ENCODE data around the gene CDH4.
A peak's percentile ranks its signal among the peaks of the same experiment; 100 is the strongest.

CDH4 gene

DNA sequence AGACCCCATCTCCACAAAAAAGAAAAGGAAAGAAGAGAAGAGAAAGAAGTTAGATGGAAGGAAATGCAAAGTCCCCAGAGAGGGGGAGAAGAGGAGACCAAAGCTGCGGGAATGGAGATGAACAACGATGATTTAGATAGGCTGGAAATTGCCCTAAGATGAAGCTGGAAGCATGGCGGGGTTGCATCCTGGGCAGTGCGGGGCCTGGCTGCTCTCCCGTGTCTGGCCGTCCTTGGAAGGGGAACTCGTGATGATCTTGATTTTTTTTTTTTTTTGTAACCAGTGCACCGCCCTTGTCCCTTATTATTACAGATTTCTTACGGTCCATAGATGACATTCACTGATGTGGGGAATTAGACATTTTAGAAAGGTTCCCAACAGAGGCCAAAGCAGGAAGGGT lies 276.5 kb downstream of the CDH4 start:
- DNase-seq, result no peak

DNA sequence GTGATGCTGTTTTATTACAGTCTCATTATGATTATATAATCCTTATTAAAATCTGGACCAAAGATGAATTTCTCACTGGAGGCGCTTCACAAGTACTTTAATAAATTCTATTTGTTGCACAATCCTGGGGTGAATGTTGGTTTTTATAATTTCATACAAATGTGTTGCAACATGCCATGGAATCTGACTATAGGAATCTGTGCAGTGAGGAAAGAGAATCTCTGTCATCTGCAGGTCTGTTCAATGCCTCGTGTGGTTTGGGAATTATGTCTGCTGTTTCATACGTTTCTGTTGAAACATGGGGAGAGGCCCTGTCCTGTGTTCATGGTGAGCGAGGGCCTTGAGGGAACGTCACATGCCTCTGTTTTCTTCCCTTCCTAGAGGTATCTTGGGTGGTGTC lies 277.3 kb downstream of the CDH4 start:
- no peak for DNase-seq

DNA sequence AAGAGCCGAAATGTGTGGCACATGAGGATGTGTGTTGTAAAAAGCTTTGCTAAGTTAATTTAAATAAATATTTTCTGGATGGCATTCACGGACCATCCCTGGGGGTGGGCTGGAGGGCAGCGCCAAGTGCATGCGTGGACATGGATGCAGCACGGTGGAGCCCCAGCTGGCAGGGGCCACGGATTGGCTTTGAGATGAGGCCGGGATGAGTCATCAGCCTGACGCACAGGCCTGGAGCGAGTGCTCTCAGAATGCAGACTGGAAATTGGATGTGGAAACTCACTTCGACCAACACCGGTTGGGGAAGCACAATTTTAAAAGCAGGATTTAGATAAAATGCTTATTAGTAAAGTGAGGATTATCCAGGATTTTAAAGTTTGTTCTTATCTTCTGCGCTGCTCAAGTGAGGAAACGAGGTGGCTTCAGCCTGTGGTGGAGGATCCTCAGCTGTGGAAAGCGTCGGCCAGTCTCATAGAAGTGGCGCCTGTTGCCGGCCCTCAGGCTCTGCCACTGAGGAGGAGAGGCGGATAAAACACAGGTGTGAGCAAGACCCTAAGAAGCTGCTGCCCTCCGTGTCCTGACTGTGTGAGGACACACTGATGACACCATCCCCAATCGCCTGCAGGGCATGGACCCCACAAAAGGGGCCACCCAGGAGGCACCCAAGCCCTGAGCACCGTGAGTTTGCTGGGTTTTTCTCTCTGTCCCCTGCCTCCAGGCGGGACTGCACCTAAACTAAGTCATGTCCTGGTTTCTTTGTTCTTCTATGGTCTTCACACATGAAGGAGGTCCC lies 279.7 kb downstream of the CDH4 start:
- peak in 1 of 56 donors; percentile 15 for DNase-seq

DNA sequence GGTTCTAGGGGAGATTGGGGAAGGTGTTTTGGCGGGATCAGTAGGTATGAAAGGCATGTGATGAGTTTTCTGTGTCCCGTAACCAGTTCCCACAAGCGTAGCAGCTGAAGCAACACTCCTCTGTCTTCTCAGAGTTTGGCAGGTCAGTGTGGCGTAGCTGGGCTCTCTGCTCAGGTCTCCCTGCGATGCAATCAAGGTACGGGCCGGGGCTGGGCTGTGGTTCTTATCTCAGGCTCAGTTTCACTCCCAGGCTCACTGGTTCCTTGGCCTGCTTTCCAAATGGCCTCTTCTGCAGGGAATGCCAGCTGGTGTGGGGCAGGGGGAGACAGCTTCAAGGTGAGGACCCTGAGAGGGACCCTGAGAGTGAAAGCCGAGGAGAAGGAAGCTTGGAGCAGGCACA lies 280.7 kb downstream of the CDH4 start:
- DNase-seq, result no peak

DNA sequence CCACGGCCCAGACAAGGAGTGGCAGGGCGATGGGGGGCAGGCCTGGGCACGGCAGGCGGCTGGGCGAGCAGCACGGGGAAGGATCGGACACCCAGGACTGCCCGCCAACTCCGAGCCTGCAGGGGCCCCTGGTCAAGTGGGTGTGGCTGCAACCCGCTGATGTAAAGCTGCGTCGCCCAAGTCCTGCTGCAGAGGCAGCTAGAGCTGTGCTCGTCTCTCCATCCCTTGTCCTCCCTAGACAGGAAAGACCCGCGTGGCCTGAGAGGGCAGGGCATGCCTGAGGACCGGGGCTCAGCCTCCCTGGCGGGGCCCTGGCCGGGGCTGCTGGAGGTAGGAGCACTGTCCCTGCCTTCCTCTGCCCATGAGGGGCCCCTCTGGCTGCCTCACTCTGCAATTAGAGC lies 281.2 kb downstream of the CDH4 start:
- DNase-seq, result no peak

DNA sequence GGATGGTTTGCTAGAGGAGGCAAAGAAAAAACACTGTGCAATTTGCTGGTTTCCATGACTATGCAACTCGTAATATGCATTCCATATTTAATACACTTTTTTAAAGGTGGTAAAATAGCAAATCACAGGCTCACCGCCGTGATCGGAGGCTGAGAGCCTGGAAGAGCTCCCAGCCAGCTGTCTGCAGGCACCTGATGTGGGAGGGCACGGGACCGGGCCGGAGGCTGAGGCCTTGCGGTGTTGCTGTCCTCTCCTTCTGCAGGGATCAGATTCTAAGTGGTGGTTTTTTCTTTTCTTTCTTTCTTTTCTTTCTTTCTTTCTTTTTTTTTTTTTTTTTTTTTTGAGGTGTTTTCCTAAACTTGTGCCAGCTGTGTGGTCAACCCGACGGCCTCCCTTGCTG lies 282.3 kb downstream of the CDH4 start:
- DNase-seq, result no peak

DNA sequence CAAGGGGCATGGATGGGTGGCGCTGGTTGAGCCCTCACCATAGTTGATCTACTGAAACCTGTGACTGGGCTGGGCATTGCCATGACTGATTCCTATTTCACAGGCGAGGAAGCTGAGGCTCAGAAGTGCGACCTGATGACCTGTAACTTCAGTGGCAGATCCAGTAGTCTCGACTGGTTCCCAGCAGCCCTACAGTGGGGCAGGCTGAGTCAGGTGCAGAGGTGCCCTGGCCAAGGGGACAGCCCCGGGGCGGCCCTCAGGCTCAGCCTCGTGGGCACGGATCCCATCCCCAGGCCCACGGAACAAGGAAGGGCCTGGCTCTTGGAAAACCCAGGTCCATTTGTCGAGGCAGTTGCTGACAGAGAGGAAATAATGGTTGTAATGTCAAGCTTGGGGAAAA lies 283.0 kb downstream of the CDH4 start:
- DNase-seq, result no peak

DNA sequence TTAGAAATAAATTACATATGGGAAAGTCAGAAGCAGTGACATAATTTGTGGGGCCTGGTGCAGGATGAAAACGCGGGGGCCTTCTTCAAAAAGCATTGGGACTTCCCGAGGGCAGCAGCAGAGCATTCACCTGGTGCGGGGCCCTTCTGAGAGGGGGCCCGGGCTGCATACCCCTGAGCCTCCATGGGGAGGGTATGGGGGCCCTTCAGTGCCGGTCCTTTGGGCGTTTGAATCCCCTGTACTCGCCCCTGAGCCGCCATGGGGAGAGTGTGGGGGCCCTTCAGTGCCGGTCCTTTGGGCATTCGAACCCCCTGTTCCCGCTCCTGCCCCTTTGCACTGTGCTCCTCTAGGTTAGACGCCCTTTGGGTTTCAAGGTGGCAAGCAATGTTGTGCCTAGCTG lies 283.5 kb downstream of the CDH4 start:
- DNase-seq, result no peak

DNA sequence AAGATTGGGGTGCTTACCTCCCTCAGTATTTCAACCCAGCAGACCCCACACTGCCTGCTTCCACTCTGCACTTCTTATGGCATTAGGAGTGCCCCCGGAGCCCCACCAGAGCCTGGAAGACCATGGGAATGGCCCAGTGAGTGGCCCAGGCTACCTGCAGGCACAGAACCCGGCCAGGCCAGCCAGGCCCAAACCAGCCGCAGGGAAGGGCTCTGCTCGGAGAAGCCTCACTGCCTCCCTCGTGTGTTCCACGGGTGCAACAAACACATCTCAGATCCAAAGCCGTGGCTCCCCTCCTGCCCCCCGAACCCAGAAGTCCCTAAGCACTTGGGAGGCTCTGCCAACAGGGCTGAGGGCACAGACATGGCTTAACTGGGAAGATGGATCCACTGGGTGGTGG lies 283.9 kb downstream of the CDH4 start:
- DNase-seq, result no peak

DNA sequence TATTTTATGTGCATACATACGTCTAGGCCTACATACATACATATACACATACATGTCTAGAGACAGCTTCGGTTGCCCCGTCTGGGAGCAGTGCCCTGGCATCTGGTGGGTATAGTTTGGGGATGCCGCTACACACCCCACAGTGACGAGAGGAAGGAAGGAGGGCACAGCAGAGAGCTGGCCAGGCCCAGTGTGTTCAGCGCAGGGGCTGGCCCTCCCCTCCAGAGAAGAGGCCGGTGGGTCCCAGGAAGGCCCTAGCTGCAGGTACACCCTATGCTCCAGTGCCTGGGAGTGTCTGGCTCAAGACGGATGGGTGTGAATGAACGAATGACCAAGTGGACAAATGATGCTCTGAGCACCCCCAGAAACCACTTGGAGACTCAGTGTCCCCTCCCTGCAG lies 284.6 kb downstream of the CDH4 start:
- no peak for DNase-seq

DNA sequence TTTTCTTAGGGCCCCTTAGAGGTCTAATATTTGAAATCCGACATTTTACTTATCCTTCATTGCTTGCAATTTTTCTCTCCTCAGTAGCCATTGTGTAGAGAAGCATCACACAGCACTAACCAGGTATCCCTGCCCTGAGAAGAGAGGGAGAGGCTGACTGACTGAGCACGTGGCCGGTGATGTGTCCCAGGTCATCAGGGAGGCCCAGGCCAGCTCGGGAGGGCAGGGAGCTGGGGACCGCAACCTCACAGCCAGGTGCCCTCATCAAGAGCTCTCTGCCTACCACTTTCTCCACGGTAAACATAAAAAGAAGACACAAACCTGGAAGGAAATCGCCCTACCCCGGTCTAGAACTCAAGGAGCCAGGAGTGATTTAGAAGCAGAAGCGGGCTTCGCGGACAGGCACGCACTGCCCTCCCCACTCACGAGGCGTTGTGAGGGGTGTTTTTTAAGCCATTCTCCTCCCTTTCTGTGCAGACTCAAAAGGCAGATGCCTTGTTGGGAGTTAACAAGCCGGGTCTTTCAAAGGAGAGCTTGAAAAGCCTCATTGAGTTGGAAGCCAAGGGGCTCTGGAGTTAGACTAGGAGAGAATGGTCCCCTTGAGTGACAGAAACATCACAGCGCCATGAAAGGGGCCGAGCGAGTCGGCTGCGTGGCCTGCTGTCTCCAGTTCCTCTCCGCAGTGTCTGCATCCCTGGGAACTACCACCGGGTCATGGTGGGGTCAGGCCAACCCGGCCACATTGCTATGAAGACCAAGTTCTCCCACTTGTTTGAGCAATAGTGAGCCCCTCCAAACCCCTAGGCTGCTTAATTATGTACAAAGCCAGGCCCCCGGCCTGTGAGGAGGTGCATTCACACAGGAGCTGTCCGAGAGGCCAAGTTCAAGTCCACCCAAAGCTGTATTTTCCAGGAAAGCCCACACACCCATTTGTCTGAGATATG lies 285.4 kb downstream of the CDH4 start:
- DNase-seq, result no peak

DNA sequence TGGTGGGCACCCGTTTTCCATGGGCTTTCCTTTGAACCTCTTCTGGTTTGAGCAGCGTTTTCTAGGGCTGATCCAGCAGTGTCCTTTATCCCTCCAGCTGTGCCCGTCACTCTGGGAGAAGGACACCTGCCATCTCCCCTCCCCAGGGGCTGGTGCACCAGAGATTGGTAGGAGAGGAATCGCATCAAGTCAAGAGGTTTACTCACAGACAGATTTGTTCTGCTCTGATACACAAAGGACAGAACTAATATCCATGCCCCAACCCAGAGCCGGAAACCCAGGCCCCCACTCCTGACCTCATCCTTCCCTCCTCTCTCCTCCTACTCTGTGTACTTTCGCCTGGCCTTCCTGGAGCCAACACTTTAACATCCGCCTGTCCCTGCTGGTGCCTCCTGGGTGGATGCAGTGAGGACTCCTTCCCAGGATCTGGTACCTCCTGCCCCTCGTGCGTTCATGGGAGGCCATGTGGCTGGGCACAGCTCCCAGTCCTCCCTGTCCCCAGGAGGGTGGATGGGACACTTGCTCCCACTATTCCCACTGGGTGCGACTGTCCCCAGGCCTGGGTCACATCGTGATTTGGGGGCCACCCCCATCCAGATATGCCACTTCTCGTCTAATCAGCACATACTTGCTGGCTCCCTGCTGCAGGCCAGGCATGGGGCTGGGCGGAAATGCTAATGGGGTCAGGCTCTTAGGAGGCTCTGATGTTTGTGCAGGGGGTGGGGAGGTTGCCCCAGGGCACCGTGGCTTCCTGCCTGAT lies 286.3 kb downstream of the CDH4 start:
- no peak for DNase-seq

DNA sequence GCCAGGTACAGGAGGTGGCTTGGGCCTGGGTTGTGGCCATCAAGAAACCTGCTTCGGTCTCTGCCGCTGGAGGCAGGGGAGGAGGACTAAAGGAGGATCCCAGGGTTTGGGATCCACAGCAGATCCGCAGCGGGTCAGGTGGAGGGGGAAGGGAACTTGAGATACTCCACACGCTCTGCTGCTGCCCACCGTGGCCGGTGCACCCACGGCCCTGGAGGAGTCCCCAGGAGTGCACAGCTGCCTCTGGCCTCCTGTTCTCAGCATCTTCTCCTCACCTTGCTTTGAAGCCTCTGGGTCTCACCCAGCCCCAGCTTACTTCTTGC lies 286.8 kb downstream of the CDH4 start:
- DNase-seq, result no peak

DNA sequence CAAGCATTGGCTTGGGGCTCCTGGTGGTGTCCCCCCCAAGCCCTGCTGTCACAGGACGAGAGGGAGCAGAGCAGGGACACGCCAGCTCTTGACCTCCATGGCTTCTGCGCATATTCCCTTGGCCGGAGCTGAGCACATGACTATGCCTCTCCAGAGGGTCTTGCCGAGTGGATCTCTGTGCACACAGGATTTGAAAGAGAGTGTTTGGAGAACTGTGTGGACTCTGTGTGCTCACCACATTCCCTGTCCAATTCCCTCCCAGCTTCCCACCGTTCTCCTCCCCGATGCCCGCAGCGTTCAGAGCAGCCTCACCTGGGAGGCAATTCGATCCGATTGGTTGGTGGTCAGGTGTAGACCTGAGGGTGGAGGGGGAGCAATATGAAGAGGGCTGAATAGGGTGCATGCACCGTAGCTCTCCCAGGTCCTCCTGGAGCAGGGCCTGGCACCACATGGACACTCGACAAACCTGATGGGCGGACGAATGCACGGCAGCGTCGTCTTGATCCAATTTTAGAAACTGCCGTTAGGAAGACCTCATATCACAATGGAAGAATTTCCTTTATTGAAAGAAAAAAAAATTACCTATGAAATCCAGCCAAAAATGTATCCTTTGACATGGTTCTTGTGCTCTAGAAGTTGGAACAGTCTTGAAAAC lies 287.8 kb downstream of the CDH4 start:
- no peak for DNase-seq

DNA sequence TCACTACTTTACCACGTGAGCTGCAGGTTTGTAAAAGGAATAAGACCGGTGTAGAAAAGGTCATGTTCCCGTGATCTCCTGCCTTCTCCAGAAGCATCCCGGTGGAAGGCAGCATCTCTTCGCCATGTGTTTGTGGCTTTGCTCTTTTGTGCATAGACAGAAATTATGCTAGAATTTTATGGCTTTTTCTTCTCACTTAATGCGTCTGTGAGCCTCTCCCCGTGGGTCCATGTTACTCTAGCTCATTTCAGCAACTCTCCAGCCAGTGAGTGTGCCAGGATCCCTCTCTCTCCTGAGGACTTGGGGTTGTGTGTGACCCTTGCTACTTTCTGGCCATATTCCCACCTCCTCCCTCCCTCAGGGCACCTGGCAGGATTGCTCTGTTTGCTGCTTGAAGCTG lies 289.5 kb downstream of the CDH4 start:
- no peak for DNase-seq

DNA sequence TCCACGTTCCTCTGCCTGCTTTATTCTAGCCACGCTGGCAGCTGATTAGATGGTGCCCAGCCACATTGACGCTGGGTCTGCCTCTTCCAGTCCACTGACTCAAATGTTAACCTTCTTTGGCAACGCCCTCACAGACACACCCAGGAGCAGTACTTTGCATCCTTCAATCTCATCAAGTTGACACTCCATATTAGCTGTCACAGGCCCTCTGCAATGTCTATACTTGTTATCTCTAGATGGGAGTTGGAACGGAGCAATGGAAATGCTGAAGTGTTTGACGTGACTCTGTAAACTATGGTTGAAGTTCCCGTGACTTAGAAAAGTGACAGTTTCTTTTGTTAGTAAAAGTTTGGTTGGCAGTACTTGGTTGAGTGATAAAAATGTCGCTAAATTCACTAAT lies 291.0 kb downstream of the CDH4 start:
- no peak for DNase-seq

DNA sequence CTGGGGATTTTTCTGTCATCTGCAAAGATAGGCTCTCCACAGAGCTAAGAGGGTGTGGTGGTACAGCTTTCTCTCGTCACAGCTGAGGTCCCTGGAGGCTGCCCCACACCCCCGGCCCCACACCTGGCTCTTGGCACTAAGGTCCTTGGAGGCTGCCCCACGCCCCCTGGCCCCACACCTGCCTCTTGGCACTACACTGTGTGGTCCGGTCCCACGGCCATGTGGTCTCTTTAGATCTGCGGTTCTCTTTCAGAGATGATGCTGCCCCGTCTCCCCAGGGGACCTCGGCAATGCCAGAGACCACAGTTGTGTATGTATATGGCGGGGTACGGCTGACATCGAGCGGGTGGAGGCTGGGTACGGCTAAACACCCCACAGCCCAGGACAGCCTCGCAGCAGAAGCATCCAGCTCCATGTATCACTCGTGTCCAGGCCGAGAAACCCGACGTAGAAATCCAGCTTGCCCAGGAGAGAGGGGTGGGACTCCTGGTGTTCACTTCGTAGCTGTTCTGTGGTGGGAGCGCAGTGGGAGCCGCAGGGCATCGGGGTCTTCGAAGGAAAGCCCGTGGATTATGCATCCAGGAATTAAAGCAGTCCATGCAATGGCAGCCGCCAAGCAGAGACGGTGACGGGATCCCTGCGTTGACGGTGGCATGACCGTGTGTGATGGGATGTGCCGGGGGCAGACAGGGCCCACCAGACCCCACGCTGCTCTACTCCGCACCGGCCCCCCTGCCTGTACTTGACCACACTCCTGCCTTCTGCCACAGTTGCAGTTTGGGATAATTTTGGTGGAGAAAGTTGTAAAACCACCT lies 292.1 kb downstream of the CDH4 start:
- no peak for DNase-seq

DNA sequence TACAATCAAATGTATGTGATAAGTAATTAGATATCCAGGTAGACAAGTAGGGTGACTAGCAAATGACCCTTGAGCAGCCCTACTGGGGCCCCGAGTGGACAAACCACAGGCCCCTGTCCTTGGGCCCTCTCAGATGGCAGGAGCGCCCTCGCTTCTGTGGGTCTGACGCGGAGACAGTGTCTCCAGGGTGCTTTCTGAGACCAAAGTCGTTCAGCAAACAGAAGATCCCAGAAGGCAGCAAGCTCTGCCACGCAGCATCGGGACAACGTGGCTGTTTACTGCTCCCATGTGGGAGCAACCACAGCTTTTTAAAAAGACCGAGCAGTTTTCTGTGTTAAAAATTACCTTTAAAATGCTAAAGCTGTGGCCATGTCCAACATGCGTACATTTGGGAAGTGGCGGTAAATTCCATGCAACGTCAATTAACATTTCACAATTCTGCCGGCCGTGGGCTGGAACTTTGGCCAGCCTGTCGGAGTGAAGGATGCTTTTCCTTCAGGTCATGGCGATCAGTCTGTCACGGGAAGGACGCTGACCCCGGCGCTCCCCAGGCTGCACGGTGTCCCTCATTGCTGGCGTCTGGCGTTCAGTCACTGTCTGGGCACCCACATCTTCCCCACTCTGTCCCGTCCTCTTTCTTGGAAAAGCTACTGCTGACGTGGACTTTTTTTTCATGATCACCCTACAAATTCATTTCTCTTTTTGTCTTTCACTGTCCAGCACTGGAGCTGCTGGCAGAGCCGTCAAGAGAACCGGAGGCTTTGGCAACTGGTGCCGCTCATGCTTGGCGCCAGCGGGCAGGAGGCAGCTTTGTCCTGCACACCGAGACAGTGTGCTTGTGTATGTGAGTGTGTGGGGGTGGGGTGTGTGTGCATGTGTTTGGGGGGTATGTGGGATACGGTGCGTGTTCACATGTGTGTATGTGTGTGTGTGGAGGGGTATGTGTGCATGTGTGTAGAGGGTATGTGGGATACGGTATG lies 293.1 kb downstream of the CDH4 start:
- peak in 4 of 56 donors; percentile 9 to 50 (median 27) for DNase-seq

DNA sequence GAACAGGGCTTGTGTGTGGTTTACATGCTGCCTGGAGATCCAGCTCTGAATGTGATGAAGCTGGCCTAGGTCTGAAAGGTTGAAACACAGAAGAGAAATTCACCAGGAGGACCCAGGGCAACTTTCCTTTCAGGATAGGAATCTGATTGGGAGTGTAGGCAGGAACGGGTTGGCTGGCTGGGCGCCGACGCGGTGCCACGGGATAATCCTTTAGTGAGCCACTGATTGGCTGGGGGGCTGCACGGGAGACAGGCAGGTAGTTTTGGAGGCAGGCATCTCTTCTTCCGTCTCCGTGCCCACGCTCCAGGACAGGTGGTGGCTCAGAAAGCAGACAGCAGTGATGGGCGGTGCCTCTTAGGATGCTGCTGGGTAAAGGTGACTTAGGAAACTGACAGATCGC lies 294.6 kb downstream of the CDH4 start:
- DNase-seq, result no peak

All from amygdala (tissue), 56 donors.